Transverse colon (tissue), 4 donors: ENCODE measurements around the gene MAGOHB. TPM values are rescaled to one million over a fixed set of nuclear protein-coding genes. Genes with fewer than 3 reads are reported as not detected.
A peak's percentile ranks its signal among the peaks of the same experiment; 100 is the strongest.

Experiments used
- DNase-seq: peaks from one replicate; pipeline ENCODE4 v3.0.0-alpha.2; 2019
- H3K27ac ChIP-seq, 4 donors: fragments of 200-600 bp; sonication (generic); 2 replicates each; pipeline ENCODE4 v1.5.1; 2016 to 2018; ENCODE audit warnings: inconsistent platforms in 4 of 4
- H3K27me3 ChIP-seq: fragments of 200-600 bp; sonication (generic); 2 replicates; pipeline ENCODE4 v1.5.1; 2017; ENCODE audit warnings: inconsistent platforms
- H3K36me3 ChIP-seq, 4 donors: fragments of 200-600 bp; sonication (generic); 2 replicates each; pipeline ENCODE4 v1.5.1; 2017 to 2019; ENCODE audit warnings: inconsistent platforms in 4 of 4
- H3K4me1 ChIP-seq, 4 donors: fragments of 200-600 bp; sonication (generic); 2 replicates each; pipeline ENCODE4 v1.5.1; 2017 to 2020; ENCODE audit warnings: inconsistent platforms in 4 of 4
- H3K4me3 ChIP-seq, 4 donors: fragments of 200-600 bp; sonication (generic); 1 replicate in 1 of 4; 2 replicates in 3 of 4; pipeline versions ENCODE4 v1.5.1 to v1.6.1; 2017 to 2019; ENCODE audit warnings: inconsistent platforms in 4 of 4
- H3K9me3 ChIP-seq, 2 donors: fragments of 200-600 bp; sonication (generic); 2 replicates each; pipeline ENCODE4 v1.5.1; 2017 to 2019; ENCODE audit warnings: inconsistent platforms in 2 of 2
- CTCF ChIP-seq, 5 experiments: fragments of 200-600 bp in 3 of 5; fragments of 450-650 bp in 2 of 5; sonication (generic) in 3 of 5; IDR thresholded peaks; 1 replicate in 2 of 5; 2 replicates in 3 of 5; pipeline ENCODE4 v1.5.1; 2016 to 2017; ENCODE audit warnings: antibody characterized with exemption in 5 of 5, inconsistent platforms in 3 of 5, mild to moderate bottlenecking in 2 of 5, moderate library complexity in 1 of 5
- EP300 ChIP-seq: sonication (generic); formaldehyde crosslinking; IDR thresholded peaks from one replicate; pipeline ENCODE4 v1.6.1; 2017; ENCODE audit warnings: antibody characterized with exemption, low read depth
- POLR2A ChIP-seq: fragments of 450-650 bp; IDR thresholded peaks from one replicate; pipeline ENCODE4 v1.6.1; 2016; ENCODE audit warnings: antibody characterized with exemption, mild to moderate bottlenecking, moderate library complexity
- POLR2AphosphoS5 ChIP-seq, 3 donors: sonication (generic); formaldehyde crosslinking; IDR thresholded peaks; one replicate each; pipeline ENCODE4 v1.6.1; 2016; ENCODE audit warnings: antibody characterized with exemption in 3 of 3
- WGBS, 2 donors: methylation state at CpG; one replicate each; pipeline ENCODE4 v1.1.5; 2018; ENCODE audit warnings: low coverage in 1 of 2; 5-methylcytosine and 5-hydroxymethylcytosine counted together
- in situ Hi-C, 4 donors: fragments of 200-750 bp; cut with MboI; loops; one replicate each; pipeline versions ENCODE4 v1.15.0 to v1.15.1; 2017; ENCODE audit warnings: low sequenced_read_pairs in 3 of 4, low pct_ligation_motif_present in 1 of 4, low pct_unique_long_range_greater_than_20kb in 1 of 4
- intact Hi-C: fragments of 100-400 bp; cut with DNase I; formaldehyde crosslinking; loops from one replicate; pipeline ENCODE4 v1.15.1; 2023; ENCODE audit warnings: low total_unique reads
- total RNA-seq, 4 donors: library from RNA; depleted of rRNA; stranded (reverse); fragments of >200 nt; gene quantifications; one replicate each; pipeline ENCODE4 v1.1.0, GENCODE V29; 2016

The MAGOHB gene
- total RNA-seq, 4 donors from 2014 or later: 0.75 to 9.7 (median 8.1) TPM; not detected in 1

GRCh38 chr12:10618338-10618987 lies 5.1 kb upstream of the MAGOHB start:
- WGBS, 2 donors: 79 to 84% methylated on average over 5 of the region's 5 CpGs
- no peak for DNase-seq
- H3K27ac ChIP-seq: no peak overlapping the region
- no peak overlapping the region for H3K4me3 ChIP-seq
- in situ Hi-C loops: loop anchor here in 1 of 4 donors (25.0 kb wide), 1 partner anchor 119 kb away; no protein-coding TSS in a partner anchor
- H3K9me3 ChIP-seq: no peaks in the 10 kb centered on the region
- H3K27me3 ChIP-seq: no peaks in the 10 kb centered on the region
- peaks cover 0 to 6% (median 2%) of the 10 kb centered on the region in 4 donors for H3K4me1 ChIP-seq
- TF ChIP-seq EP300 (no peak), CTCF (IDR thresholded peaks at IDR 0.05) (no peak), POLR2AphosphoS5 (IDR thresholded peaks at IDR 0.05) (no peak), POLR2A (no peak)
- intact Hi-C loops: loop anchor here (10.0 kb wide), 1 partner anchor 136 kb away; no protein-coding TSS in a partner anchor
- no peaks in the 10 kb centered on the region for H3K36me3 ChIP-seq

GRCh38 chr12:10617863-10618262 lies 4.5 kb upstream of the MAGOHB start:
- Histone ChIP-seq H3K36me3 (no peaks in the 10 kb centered on the region), H3K27me3 (no peaks in the 10 kb centered on the region), H3K27ac (no peak overlapping the region), H3K4me1 (peaks cover 0 to 7% (median 3%) of the 10 kb centered on the region in 4 donors), H3K9me3 (no peaks in the 10 kb centered on the region), H3K4me3 (no peak overlapping the region)
- DNase-seq: no peak
- intact Hi-C loops (loop anchor here (10.0 kb wide), 1 partner anchor 137 kb away; no protein-coding TSS in a partner anchor), in situ Hi-C loops (loop anchor here in 1 of 4 donors (25.0 kb wide), 1 partner anchor 119 kb away; no protein-coding TSS in a partner anchor)
- 88 to 94% methylated on average over 6 of the region's 6 CpGs for WGBS, 2 donors
- TF ChIP-seq POLR2AphosphoS5 (IDR thresholded peaks at IDR 0.05) (no peak), POLR2A (no peak), EP300 (no peak), CTCF (IDR thresholded peaks at IDR 0.05) (no peak)

GRCh38 chr12:10615532-10615931 lies 2.1 kb upstream of the MAGOHB start:
- no peaks in the 10 kb centered on the region for H3K9me3 ChIP-seq
- no peak overlapping the region for H3K4me3 ChIP-seq
- peaks cover 8 to 22% (median 13%) of the 10 kb centered on the region in 4 donors for H3K4me1 ChIP-seq
- intact Hi-C loops: loop anchor here (10.0 kb wide), 1 partner anchor 139 kb away; no protein-coding TSS in a partner anchor
- in situ Hi-C loops: loop anchor here in 1 of 4 donors (25.0 kb wide), 1 partner anchor 122 kb away; no protein-coding TSS in a partner anchor
- no peak for DNase-seq
- TF ChIP-seq EP300 (no peak), POLR2A (no peak), POLR2AphosphoS5 (IDR thresholded peaks at IDR 0.05) (no peak), CTCF (IDR thresholded peaks at IDR 0.05) (no peak)
- H3K27me3 ChIP-seq: no peaks in the 10 kb centered on the region
- H3K27ac ChIP-seq: no peak overlapping the region
- H3K36me3 ChIP-seq: no peaks in the 10 kb centered on the region
- 53 to 73% methylated on average over 4 of the region's 4 CpGs for WGBS, 2 donors

- Histone ChIP-seq H3K4me1 (peaks cover 8 to 22% (median 13%) of the 10 kb centered on the region in 4 donors), H3K9me3 (no peaks in the 10 kb centered on the region), H3K4me3 (peak overlapping the region; percentile 24 to 96 (median 84)), H3K27ac (peak overlapping the region; percentile 85 to 96 (median 92)), H3K27me3 (no peaks in the 10 kb centered on the region), H3K36me3 (peaks cover 0 to 7% (median 2%) of the 10 kb centered on the region in 4 donors)
- no peak for DNase-seq
- in situ Hi-C loops (loop anchor here in 1 of 4 donors (25.0 kb wide), 1 partner anchor 123 kb away; no protein-coding TSS in a partner anchor), intact Hi-C loops (loop anchor here (10.0 kb wide), 1 partner anchor 141 kb away; no protein-coding TSS in a partner anchor)
- TF ChIP-seq EP300 (no peak), POLR2AphosphoS5 (IDR thresholded peaks at IDR 0.05) (no peak), CTCF (IDR thresholded peaks at IDR 0.05) (no peak), POLR2A (no peak)
- 12 to 24% methylated on average over 4 of the region's 4 CpGs for WGBS, 2 donors
Observed at GRCh38 chr12:10614056-10614370, 604 bp upstream of the MAGOHB start.
